SK-N-SH treated with all-trans-retinoic acid at 6 μM for 48 hours (cell line): Measurements from ENCODE around the gene BUB1B.

ENCODE experiments used
- ATAC-seq: fragments of 200-7000 bp; cut with Tn5 transposase; 3 replicates; pipeline ENCODE4 v1.9.1; 2020; ENCODE audit warnings: mild to moderate bottlenecking, moderate library complexity
- BACH2 ChIP-seq: fragments of 250-450 bp; sonication (Bioruptor Pico); IDR thresholded peaks from 2 replicates; pipeline ENCODE4 v1.9.0; 2021; ENCODE audit warnings: mild to moderate bottlenecking, borderline replicate concordance
- ESRRG ChIP-seq: fragments of 250-450 bp; sonication (Bioruptor Pico); IDR thresholded peaks from 2 replicates; pipeline ENCODE4 v1.6.1; 2021; ENCODE audit warnings: mild to moderate bottlenecking
- GLIS3 ChIP-seq: fragments of 250-450 bp; sonication (Bioruptor Pico); IDR thresholded peaks from 2 replicates; pipeline ENCODE4 v1.5.0; 2020; ENCODE audit warnings: mild to moderate bottlenecking, moderate library complexity
- ISL1 ChIP-seq: fragments of 250-450 bp; sonication (Bioruptor Pico); IDR thresholded peaks from 2 replicates; pipeline ENCODE4 v2.1.2; 2022; ENCODE audit warnings: mild to moderate bottlenecking, moderate library complexity
- OSR1 ChIP-seq: fragments of 250-450 bp; sonication (Bioruptor Pico); IDR thresholded peaks from 2 replicates; pipeline ENCODE4 v1.8.0; 2022; ENCODE audit warnings: moderate library complexity, mild to moderate bottlenecking, inconsistent platforms
- PPARA ChIP-seq: fragments of 250-450 bp; sonication (Bioruptor Pico); IDR thresholded peaks from 2 replicates; pipeline ENCODE4 v1.5.0; 2020; ENCODE audit warnings: mild to moderate bottlenecking, borderline replicate concordance
- RARB ChIP-seq: fragments of 250-450 bp; sonication (Bioruptor Pico); IDR thresholded peaks from 2 replicates; pipeline ENCODE4 v1.8.0; 2021; ENCODE audit warnings: mild to moderate bottlenecking, moderate library complexity
- SNAI2 ChIP-seq: fragments of 250-450 bp; sonication (Bioruptor Pico); IDR thresholded peaks from 2 replicates; pipeline ENCODE4 v1.5.0; 2020; ENCODE audit warnings: mild to moderate bottlenecking, moderate library complexity
- TCF4 ChIP-seq: fragments of 250-450 bp; sonication (Bioruptor Pico); IDR thresholded peaks from 2 replicates; pipeline ENCODE4 v1.8.0; 2021; ENCODE audit warnings: mild to moderate bottlenecking, moderate library complexity, borderline replicate concordance
- TOX ChIP-seq: fragments of 250-450 bp; sonication (Bioruptor Pico); IDR thresholded peaks from 2 replicates; pipeline ENCODE4 v1.8.0; 2021; ENCODE audit warnings: mild to moderate bottlenecking, moderate library complexity, borderline replicate concordance
- ZC3H10 ChIP-seq: fragments of 250-450 bp; sonication (Bioruptor Pico); IDR thresholded peaks from 2 replicates; pipeline ENCODE4 v1.5.1; 2021; ENCODE audit warnings: mild to moderate bottlenecking, moderate library complexity
- ZFP3 ChIP-seq: fragments of 250-450 bp; sonication (Bioruptor Pico); IDR thresholded peaks from 2 replicates; pipeline ENCODE4 v1.5.0; 2020; ENCODE audit warnings: mild to moderate bottlenecking, moderate library complexity
- ZFP30 ChIP-seq: fragments of 450-650 bp; formaldehyde crosslinking; IDR thresholded peaks from 2 replicates; pipeline ENCODE4 v1.5.0; 2022; ENCODE audit warnings: mild to moderate bottlenecking, moderate library complexity
- ZNF565 ChIP-seq: fragments of 450-650 bp; formaldehyde crosslinking; conservative IDR thresholded peaks from 2 replicates; pipeline ENCODE4 v1.5.0; 2020; ENCODE audit warnings: low read depth, mild to moderate bottlenecking, moderate library complexity
- ZNF70 ChIP-seq: fragments of 450-650 bp; formaldehyde crosslinking; IDR thresholded peaks from 2 replicates; pipeline ENCODE4 v1.5.0; 2020; ENCODE audit warnings: mild to moderate bottlenecking, moderate library complexity
- ZNF8 ChIP-seq: fragments of 450-650 bp; formaldehyde crosslinking; IDR thresholded peaks from 2 replicates; pipeline ENCODE4 v1.5.0; 2020; ENCODE audit warnings: mild to moderate bottlenecking, moderate library complexity
- TF ChIP-seq, protein P1 (sequence below): fragments of 250-450 bp; sonication (Bioruptor Pico); IDR thresholded peaks from 2 replicates; pipeline ENCODE4 v1.5.0; 2020; ENCODE audit warnings: mild to moderate bottlenecking, moderate library complexity
- TF ChIP-seq, protein P2 (sequence below): fragments of 250-450 bp; sonication (Bioruptor Pico); IDR thresholded peaks from 2 replicates; pipeline ENCODE4 v1.5.1; 2021; ENCODE audit warnings: mild to moderate bottlenecking, moderate library complexity
- TF ChIP-seq, protein P3 (sequence below): fragments of 250-450 bp; sonication (Bioruptor Pico); IDR thresholded peaks from 2 replicates; pipeline ENCODE4 v1.5.1; 2020; ENCODE audit warnings: low read depth, mild to moderate bottlenecking, moderate library complexity
- TF ChIP-seq, protein P4 (sequence below): fragments of 250-450 bp; sonication (Bioruptor Pico); IDR thresholded peaks from 2 replicates; pipeline ENCODE4 v1.8.0; 2020; ENCODE audit warnings: mild to moderate bottlenecking, moderate library complexity, borderline replicate concordance
- TF ChIP-seq, protein P5 (sequence below): fragments of 250-450 bp; sonication (Bioruptor Pico); IDR thresholded peaks from 2 replicates; pipeline ENCODE4 v1.8.0; 2021; ENCODE audit warnings: low read depth, mild to moderate bottlenecking, moderate library complexity, borderline replicate concordance

Gene BUB1B

DNA sequence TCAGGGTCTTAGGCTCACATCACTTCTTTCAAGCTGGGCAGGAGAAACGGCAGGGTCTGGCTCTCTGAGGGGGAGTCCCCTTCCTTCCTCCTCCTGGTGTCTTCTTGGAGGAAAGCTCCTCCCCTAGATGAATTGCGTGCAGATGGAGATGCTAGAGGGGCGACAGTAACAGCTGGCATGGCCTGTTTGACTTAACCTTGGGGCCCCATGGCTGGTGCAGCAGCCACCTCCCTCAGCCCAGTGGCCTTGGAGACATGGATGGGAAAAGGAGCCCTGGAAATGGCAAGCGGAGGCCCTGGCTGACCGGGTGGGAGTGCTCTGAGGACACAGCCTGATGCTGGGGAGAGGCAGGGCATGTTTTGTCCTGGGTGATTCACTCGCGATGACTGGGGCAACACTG, 98.2 kb downstream of the BUB1B start:
- no peak for ATAC-seq
- TF ChIP-seq, protein P1, sequence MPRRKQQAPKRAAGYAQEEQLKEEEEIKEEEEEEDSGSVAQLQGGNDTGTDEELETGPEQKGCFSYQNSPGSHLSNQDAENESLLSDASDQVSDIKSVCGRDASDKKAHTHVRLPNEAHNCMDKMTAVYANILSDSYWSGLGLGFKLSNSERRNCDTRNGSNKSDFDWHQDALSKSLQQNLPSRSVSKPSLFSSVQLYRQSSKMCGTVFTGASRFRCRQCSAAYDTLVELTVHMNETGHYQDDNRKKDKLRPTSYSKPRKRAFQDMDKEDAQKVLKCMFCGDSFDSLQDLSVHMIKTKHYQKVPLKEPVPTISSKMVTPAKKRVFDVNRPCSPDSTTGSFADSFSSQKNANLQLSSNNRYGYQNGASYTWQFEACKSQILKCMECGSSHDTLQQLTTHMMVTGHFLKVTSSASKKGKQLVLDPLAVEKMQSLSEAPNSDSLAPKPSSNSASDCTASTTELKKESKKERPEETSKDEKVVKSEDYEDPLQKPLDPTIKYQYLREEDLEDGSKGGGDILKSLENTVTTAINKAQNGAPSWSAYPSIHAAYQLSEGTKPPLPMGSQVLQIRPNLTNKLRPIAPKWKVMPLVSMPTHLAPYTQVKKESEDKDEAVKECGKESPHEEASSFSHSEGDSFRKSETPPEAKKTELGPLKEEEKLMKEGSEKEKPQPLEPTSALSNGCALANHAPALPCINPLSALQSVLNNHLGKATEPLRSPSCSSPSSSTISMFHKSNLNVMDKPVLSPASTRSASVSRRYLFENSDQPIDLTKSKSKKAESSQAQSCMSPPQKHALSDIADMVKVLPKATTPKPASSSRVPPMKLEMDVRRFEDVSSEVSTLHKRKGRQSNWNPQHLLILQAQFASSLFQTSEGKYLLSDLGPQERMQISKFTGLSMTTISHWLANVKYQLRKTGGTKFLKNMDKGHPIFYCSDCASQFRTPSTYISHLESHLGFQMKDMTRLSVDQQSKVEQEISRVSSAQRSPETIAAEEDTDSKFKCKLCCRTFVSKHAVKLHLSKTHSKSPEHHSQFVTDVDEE = no peak
- no peak for TF ChIP-seq GLIS3 (CRISPR knock-in tag)
- TF ChIP-seq, protein P2, sequence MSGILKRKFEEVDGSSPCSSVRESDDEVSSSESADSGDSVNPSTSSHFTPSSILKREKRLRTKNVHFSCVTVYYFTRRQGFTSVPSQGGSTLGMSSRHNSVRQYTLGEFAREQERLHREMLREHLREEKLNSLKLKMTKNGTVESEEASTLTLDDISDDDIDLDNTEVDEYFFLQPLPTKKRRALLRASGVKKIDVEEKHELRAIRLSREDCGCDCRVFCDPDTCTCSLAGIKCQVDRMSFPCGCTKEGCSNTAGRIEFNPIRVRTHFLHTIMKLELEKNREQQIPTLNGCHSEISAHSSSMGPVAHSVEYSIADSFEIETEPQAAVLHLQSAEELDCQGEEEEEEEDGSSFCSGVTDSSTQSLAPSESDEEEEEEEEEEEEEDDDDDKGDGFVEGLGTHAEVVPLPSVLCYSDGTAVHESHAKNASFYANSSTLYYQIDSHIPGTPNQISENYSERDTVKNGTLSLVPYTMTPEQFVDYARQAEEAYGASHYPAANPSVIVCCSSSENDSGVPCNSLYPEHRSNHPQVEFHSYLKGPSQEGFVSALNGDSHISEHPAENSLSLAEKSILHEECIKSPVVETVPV = no peak
- TF ChIP-seq ZNF8 (CRISPR knock-in tag) = no peak

DNA sequence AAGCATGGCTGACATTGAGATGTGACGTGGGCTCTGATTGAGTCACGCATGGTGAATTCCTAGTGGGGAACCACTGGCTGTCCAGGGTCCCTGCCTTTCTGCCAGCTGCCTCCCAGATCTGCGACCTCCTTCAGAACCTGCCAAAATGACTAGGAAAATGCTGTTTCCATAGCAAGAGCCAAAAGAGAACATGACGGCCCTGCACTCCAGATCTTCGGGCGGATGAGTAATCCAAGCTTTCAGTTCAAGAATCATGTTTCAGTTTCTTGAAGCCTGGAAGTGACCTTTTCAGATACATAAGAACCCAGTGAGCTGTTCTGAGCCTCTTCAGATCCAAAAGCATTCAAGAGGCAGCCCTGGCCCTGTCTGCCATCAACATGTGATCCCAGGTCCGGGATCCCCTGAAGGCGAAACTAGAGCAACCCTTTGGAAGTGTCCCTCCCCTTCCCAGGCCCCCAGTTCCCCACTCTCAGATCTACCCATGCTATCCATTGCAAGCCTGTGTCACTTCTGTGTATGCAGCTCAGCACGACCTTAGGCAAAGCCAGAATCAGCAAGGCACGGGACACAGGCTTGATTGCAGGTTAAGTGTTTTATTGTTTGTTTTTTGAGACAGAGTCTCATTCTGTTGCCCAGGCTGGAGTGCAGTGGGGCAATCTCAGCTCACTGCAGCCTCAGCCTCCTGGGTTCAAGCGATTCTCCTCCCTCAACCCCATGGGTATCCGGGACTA, 102.3 kb downstream of the BUB1B start:
- TF ChIP-seq ISL1 (CRISPR knock-in tag) (no peak), TCF4 (CRISPR knock-in tag) (no peak), ZC3H10 (CRISPR knock-in tag) (no peak), OSR1 (no peak), GLIS3 (CRISPR knock-in tag) (no peak), ZNF70 (no peak), PPARA (CRISPR knock-in tag) (no peak), ZNF565 (no peak), SNAI2 (CRISPR knock-in tag) (no peak), ZFP30 (CRISPR knock-in tag) (no peak), ZFP3 (CRISPR knock-in tag) (no peak), RARB (CRISPR knock-in tag) (no peak), ESRRG (CRISPR knock-in tag) (no peak), TOX (no peak), ZNF8 (CRISPR knock-in tag) (no peak), BACH2 (CRISPR knock-in tag) (no peak)
- TF ChIP-seq, protein P3, sequence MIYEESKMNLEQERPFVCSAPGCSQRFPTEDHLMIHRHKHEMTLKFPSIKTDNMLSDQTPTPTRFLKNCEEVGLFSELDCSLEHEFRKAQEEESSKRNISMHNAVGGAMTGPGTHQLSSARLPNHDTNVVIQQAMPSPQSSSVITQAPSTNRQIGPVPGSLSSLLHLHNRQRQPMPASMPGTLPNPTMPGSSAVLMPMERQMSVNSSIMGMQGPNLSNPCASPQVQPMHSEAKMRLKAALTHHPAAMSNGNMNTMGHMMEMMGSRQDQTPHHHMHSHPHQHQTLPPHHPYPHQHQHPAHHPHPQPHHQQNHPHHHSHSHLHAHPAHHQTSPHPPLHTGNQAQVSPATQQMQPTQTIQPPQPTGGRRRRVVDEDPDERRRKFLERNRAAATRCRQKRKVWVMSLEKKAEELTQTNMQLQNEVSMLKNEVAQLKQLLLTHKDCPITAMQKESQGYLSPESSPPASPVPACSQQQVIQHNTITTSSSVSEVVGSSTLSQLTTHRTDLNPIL (CRISPR knock-in tag) = no peak
- TF ChIP-seq, protein P4, sequence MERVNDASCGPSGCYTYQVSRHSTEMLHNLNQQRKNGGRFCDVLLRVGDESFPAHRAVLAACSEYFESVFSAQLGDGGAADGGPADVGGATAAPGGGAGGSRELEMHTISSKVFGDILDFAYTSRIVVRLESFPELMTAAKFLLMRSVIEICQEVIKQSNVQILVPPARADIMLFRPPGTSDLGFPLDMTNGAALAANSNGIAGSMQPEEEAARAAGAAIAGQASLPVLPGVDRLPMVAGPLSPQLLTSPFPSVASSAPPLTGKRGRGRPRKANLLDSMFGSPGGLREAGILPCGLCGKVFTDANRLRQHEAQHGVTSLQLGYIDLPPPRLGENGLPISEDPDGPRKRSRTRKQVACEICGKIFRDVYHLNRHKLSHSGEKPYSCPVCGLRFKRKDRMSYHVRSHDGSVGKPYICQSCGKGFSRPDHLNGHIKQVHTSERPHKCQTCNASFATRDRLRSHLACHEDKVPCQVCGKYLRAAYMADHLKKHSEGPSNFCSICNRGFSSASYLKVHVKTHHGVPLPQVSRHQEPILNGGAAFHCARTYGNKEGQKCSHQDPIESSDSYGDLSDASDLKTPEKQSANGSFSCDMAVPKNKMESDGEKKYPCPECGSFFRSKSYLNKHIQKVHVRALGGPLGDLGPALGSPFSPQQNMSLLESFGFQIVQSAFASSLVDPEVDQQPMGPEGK (CRISPR knock-in tag) = no peak
- TF ChIP-seq, protein P5, sequence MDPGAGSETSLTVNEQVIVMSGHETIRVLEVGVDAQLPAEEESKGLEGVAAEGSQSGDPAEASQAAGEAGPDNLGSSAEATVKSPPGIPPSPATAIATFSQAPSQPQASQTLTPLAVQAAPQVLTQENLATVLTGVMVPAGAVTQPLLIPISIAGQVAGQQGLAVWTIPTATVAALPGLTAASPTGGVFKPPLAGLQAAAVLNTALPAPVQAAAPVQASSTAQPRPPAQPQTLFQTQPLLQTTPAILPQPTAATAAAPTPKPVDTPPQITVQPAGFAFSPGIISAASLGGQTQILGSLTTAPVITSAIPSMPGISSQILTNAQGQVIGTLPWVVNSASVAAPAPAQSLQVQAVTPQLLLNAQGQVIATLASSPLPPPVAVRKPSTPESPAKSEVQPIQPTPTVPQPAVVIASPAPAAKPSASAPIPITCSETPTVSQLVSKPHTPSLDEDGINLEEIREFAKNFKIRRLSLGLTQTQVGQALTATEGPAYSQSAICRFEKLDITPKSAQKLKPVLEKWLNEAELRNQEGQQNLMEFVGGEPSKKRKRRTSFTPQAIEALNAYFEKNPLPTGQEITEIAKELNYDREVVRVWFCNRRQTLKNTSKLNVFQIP = no peak
- TF ChIP-seq, protein P1 = no peak
- ATAC-seq = peak; percentile 12; the same call in 2 of the 3 replicates
